Activated naive CD8-positive, alpha-beta T cell (primary cell): ENCODE measurements around the gene DAGLA.

Source experiments
- H3K27ac Mint-ChIP-seq: one replicate; pipeline ENCODE4 v1.8.0; 2021; ENCODE audit warnings: mixed read lengths
- H3K27me3 Mint-ChIP-seq: one replicate; pipeline ENCODE4 v1.8.0; 2021; ENCODE audit warnings: mixed read lengths
- H3K36me3 Mint-ChIP-seq: one replicate; pipeline ENCODE4 v1.8.0; 2021; ENCODE audit warnings: mixed read lengths
- H3K4me1 Mint-ChIP-seq: one replicate; pipeline ENCODE4 v1.8.0; 2021; ENCODE audit warnings: low read depth, mixed read lengths
- H3K4me3 Mint-ChIP-seq: one replicate; pipeline ENCODE4 v1.8.0; 2021; ENCODE audit warnings: mild to moderate bottlenecking, mixed read lengths
- H3K9me3 Mint-ChIP-seq: one replicate; pipeline ENCODE4 v1.8.0; 2021; ENCODE audit warnings: low read depth, mixed read lengths

The DAGLA gene

DNA sequence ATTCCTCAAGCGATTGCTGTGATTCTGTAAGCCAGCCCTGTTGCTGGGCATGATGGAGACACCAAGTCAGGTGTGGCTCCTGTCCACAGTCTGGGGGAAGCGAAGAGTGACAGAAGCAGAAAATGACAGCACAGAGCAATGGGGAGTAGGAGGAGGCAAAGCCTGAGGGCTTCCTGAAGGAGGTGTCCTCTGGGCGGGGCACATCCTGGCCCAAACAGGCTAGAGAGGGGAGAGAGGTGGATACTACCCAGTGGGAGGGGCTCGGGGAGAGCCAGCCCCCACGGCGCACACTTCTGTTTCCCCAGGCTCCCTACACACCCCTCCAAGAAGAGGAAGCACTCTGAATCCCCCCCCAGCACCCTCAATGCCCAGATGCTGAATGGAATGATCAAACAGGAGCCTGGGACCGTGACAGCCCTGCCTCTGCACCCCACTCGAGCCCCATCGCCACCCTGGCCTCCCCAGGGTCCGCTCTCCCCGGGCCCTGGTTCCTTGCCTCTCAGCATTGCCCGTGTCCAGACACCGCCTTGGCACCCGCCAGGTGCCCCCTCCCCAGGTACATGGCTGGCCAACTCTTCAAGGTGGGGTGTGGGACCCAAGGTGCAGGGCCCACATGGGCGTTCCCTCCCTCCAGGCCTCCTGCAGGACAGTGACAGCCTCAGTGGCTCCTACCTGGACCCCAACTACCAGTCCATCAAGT is 91.2 kb downstream of the DAGLA start:
- Mint-ChIP-seq H3K27me3 (no peaks in the 10 kb centered on the region), H3K9me3 (no peaks in the 10 kb centered on the region), H3K27ac (no peak overlapping the region), H3K4me1 (no peaks in the 10 kb centered on the region), H3K4me3 (no peak overlapping the region), H3K36me3 (no peaks in the 10 kb centered on the region)

- Mint-ChIP-seq H3K4me1 (peaks cover 5% of the 10 kb centered on the region), H3K36me3 (no peaks in the 10 kb centered on the region), H3K27me3 (no peaks in the 10 kb centered on the region), H3K9me3 (no peaks in the 10 kb centered on the region), H3K27ac (no peak overlapping the region), H3K4me3 (no peak overlapping the region)
Measured at GRCh38 chr11:61771985-61772455, 91.8 kb downstream of the DAGLA start.

DNA sequence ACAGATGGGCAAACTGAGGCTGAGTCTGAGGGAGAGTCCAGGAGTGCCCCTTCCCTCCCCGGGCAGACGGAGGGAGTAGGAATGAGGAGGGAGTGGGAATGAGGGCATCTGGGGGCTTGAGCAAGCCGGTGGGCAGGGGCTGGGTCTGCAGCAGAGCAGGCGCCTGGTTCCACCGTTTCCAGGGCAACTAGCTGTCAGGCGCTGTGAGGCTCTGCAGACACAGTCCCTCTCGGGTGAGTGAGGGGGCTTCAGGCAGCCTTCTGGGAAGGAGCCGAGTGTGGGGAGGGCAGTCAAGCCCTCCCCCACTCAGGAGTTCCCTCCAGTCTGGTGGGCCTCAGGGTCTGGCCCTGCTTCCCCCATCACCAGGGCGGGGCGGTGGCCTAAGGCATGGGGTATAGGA is 93.2 kb downstream of the DAGLA start:
- no peak overlapping the region for H3K4me3 Mint-ChIP-seq
- H3K27me3 Mint-ChIP-seq = no peaks in the 10 kb centered on the region
- peaks cover 12% of the 10 kb centered on the region for H3K4me1 Mint-ChIP-seq
- no peaks in the 10 kb centered on the region for H3K9me3 Mint-ChIP-seq
- H3K27ac Mint-ChIP-seq = no peak overlapping the region
- no peaks in the 10 kb centered on the region for H3K36me3 Mint-ChIP-seq

GRCh38 chr11:61773809-61774208 is 93.6 kb downstream of the DAGLA start:
- H3K9me3 Mint-ChIP-seq = no peaks in the 10 kb centered on the region
- H3K27ac Mint-ChIP-seq = no peak overlapping the region
- no peaks in the 10 kb centered on the region for H3K27me3 Mint-ChIP-seq
- no peaks in the 10 kb centered on the region for H3K36me3 Mint-ChIP-seq
- H3K4me1 Mint-ChIP-seq = peaks cover 12% of the 10 kb centered on the region
- H3K4me3 Mint-ChIP-seq = no peak overlapping the region

- Mint-ChIP-seq H3K4me3 (no peak overlapping the region), H3K27ac (no peak overlapping the region), H3K4me1 (peaks cover 12% of the 10 kb centered on the region), H3K9me3 (no peaks in the 10 kb centered on the region), H3K36me3 (no peaks in the 10 kb centered on the region), H3K27me3 (no peaks in the 10 kb centered on the region)
Measured at GRCh38 chr11:61774411-61774810, 94.2 kb downstream of the DAGLA start.

DNA sequence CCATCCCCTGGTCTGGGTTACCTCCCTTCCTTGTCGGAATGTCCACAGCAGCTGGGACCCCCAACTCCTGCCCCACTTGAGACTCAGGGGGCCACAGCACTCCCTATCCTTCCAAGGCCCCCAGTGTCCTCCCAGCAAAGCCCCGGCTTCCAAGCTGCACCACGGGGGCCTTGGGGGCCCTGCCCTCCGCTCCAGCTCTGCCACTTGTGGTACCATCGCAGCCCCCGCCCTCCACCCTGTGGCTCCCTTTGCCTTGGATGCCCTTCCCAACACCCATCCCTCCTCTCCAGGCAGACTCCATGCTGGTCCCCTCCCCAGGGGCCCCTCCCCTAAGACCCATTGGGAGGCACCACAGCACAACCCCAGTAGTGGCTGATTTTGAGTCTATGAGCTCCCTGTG is 94.9 kb downstream of the DAGLA start:
- Mint-ChIP-seq H3K4me1 (peaks cover 12% of the 10 kb centered on the region), H3K27ac (no peak overlapping the region), H3K36me3 (no peaks in the 10 kb centered on the region), H3K9me3 (no peaks in the 10 kb centered on the region), H3K4me3 (no peak overlapping the region), H3K27me3 (no peaks in the 10 kb centered on the region)

DNA sequence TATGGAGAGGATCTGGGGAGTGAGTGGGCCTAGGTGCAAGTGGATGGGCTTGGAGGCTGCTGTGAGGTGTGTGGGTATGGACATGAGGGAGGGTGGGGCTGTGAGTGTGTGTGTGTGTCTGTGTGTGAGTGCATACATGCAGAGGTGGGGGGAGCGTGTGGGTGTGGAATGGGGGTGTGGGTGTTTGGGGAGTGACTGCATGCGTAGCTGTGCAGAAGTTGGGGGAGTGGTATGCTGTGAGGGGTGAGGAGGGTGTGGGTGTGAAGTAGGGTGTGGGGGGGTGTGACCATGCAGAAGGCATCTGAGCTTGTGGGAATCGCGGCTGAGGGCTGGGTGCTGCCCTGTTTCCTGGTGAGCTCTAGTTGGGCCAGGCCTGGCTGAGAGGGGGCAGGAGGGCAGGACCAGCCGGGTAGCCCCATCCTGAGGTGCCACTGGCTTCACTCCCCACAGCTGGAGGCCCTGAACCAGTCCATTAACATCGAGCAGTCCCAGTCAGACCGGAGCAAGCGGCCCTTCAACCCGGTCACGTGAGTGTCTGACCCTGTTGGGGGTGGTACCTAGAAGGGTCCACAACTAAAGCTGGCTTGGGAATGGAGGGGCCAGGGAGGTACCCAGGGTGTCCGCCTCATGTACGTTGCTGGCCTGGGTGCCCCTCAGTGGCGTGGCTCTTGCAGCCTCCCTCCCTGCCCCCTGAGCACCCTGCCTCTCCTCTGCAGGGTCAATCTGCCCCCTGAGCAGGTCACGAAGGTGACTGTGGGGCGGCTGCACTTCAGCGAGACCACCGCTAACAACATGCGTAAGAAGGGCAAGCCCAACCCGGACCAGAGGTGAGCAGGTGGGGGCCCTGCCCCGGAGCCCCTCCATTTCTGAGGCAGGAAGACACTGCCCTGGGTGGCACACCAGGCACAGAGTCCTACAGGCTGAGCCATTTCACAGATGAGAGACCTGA is 95.7 kb downstream of the DAGLA start:
- H3K9me3 Mint-ChIP-seq = no peaks in the 10 kb centered on the region
- no peaks in the 10 kb centered on the region for H3K36me3 Mint-ChIP-seq
- no peak overlapping the region for H3K4me3 Mint-ChIP-seq
- no peak overlapping the region for H3K27ac Mint-ChIP-seq
- peaks cover 12% of the 10 kb centered on the region for H3K4me1 Mint-ChIP-seq
- no peaks in the 10 kb centered on the region for H3K27me3 Mint-ChIP-seq

- Mint-ChIP-seq H3K27me3 (no peaks in the 10 kb centered on the region), H3K9me3 (no peaks in the 10 kb centered on the region), H3K4me3 (peak overlapping the region; percentile 52), H3K36me3 (no peaks in the 10 kb centered on the region), H3K27ac (no peak overlapping the region), H3K4me1 (peaks cover 12% of the 10 kb centered on the region)
Measured at GRCh38 chr11:61776561-61777075, 96.4 kb downstream of the DAGLA start.

DNA sequence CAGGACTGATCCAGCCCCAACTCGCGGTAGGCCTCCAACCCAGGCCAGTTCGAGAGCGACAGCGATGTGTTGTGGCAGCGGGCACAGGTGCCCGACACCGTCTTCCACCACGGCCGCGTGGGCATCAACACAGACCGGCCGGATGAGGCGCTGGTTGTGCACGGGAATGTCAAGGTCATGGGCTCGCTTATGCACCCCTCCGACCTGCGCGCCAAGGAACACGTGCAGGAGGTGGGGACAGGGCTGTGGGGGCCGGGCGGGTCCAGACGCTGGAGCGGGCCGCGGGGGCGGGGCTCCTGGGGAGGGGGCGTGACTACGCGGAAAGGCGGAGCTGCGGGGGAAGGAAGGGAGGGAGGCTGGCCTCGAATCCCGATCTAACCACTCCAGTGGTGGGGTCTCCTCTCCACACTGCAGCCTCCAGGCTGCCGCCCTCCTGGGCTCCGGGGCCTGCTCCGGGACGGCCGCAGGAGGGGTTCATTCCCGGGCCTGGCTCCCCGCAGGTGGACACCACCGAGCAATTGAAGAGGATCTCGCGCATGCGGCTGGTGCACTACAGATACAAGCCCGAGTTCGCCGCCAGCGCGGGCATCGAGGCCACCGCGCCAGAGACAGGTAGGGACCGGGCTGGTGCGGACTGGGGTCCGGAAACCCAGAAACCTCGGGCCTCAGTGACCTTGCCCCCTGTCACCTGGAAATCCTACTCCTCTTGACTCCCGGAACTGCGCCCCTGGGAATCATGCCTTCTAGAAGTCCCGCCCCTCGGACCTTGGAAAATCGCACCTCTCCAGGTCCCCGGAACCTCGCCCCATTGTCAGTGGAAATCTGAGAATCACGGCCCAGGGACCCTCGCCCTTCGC is 97.3 kb downstream of the DAGLA start:
- Mint-ChIP-seq H3K27ac (no peak overlapping the region), H3K27me3 (no peaks in the 10 kb centered on the region), H3K9me3 (no peaks in the 10 kb centered on the region), H3K4me1 (peaks cover 12% of the 10 kb centered on the region), H3K4me3 (peak overlapping the region; percentile 52), H3K36me3 (no peaks in the 10 kb centered on the region)

DNA sequence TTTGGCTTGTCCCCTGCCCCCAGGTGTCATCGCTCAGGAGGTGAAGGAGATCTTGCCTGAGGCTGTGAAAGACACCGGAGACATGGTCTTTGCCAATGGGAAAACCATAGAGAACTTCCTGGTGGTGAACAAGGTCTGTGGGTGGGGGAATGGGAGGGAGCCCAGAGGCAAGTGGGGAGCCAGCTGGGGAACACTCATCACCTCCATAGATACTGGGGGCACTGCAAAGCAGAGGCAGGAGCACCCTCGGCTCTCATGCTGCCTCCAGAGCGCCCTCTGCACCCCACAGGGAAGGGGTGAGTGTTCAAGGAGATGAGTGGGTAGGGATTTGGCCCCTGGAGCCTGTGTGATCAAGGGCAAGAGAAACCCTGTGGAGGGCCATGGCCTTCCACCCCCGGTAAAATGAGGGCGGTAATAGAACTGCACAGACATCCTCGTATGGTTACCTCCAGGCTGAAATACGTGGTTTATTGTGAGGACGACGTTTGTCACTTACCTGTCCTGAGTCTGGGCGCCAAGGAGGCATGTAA is 98.2 kb downstream of the DAGLA start:
- no peaks in the 10 kb centered on the region for H3K9me3 Mint-ChIP-seq
- H3K36me3 Mint-ChIP-seq = no peaks in the 10 kb centered on the region
- H3K4me1 Mint-ChIP-seq = peaks cover 12% of the 10 kb centered on the region
- H3K27me3 Mint-ChIP-seq = no peaks in the 10 kb centered on the region
- H3K4me3 Mint-ChIP-seq = peak overlapping the region; percentile 27
- H3K27ac Mint-ChIP-seq = no peak overlapping the region

GRCh38 chr11:61778920-61779650 is 98.9 kb downstream of the DAGLA start:
- no peaks in the 10 kb centered on the region for H3K36me3 Mint-ChIP-seq
- peaks cover 12% of the 10 kb centered on the region for H3K4me1 Mint-ChIP-seq
- H3K27ac Mint-ChIP-seq = no peak overlapping the region
- no peaks in the 10 kb centered on the region for H3K9me3 Mint-ChIP-seq
- H3K27me3 Mint-ChIP-seq = no peaks in the 10 kb centered on the region
- no peak overlapping the region for H3K4me3 Mint-ChIP-seq

DNA sequence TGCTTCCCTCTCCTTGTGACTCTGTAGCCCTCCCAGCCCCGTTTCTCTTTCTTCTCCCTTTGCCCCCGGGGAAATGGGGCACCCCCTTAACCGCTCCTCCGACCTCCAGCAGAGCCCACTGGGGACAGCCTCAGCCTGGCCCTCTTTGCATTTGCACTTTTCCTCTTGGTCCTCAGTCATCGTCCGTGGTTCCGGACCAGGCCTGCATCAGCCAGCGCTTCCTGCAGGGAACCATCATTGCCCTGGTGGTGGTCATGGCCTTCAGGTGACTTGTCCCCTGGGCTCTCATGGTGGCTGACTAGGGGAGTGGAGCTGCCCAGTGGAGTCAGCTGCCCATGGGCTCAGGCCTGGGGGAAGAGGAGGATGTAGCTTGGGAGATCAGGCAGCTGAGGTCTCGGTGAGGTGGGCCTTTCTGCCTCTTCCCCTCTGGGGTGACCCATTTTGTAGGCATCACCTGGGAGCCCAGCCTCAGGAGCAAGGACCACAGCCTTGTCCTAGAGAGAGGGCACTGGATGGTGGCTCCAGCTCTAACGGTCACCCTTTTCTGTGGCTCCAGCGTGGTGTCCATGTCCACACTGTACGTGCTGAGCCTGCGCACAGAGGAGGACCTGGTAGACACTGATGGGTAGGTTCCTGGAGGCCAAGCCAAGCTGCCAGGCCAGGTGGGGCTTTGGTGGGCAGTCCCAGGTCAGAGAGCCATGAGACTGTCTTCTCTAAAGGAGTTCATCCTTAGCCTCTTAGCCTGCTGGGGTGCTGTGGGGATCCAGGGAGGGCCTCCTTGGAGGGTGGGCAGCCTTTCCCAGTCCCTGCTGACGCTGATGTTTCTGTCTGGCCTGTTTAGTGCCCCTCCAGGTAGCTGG is 99.7 kb downstream of the DAGLA start:
- H3K4me3 Mint-ChIP-seq = no peak overlapping the region
- peaks cover 12% of the 10 kb centered on the region for H3K4me1 Mint-ChIP-seq
- no peaks in the 10 kb centered on the region for H3K27me3 Mint-ChIP-seq
- no peaks in the 10 kb centered on the region for H3K36me3 Mint-ChIP-seq
- no peak overlapping the region for H3K27ac Mint-ChIP-seq
- no peaks in the 10 kb centered on the region for H3K9me3 Mint-ChIP-seq

DNA sequence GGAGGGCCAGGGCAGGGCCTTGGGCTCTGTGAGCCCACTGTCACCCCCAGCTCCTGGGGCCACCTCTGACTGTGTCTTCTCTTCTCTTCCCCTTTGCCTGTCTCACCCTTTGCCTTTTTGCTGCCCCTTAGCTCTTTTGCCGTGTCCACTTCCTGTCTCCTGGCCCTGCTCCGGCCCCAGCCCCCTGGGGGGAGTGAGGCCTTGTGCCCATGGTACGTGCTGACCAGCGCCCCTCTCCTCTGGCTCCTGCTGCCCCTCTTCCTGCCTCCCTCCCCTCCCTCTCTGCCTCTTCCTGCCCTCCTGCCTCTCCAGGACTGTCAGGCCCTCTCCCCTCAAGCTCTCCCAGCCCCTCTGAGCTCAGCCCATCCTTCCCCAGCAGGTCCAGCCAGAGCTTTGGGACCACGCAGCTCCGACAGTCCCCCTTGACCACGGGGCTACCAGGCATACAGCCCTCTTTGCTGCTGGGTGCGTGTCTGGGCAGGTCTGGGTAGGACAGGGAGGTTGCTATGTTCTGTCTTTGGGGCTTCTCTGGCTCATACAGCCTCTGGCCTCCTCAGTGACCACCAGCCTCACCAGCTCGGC is 100.5 kb downstream of the DAGLA start:
- H3K9me3 Mint-ChIP-seq = no peaks in the 10 kb centered on the region
- no peak overlapping the region for H3K4me3 Mint-ChIP-seq
- H3K36me3 Mint-ChIP-seq = no peaks in the 10 kb centered on the region
- peaks cover 12% of the 10 kb centered on the region for H3K4me1 Mint-ChIP-seq
- H3K27me3 Mint-ChIP-seq = no peaks in the 10 kb centered on the region
- no peak overlapping the region for H3K27ac Mint-ChIP-seq
